ENCODE data around the gene MVP.

Gene MVP

GRCh38 chr16:29844575-29845331 is 24.5 kb downstream of the MVP start:
- DNase-seq (ENCODE audit: extremely low read depth, low read depth) = no peak
- no peak for TF ChIP-seq CTCF (IDR thresholded peaks at IDR 0.05; ENCODE audit: low read depth, low read length, missing control alignments)
- no peak overlapping the region for H3K4me3 ChIP-seq (replicated peaks; ENCODE audit: low read depth, low read length)

- no peak for DNase-seq (ENCODE audit: extremely low read depth, low read depth)
- no peak for TF ChIP-seq CTCF (IDR thresholded peaks at IDR 0.05; ENCODE audit: low read depth, low read length, missing control alignments)
- no peak overlapping the region for H3K4me3 ChIP-seq (replicated peaks; ENCODE audit: low read depth, low read length)
Observed at GRCh38 chr16:29845656-29846055, 25.4 kb downstream of the MVP start.

GRCh38 chr16:29848420-29849297 is 28.4 kb downstream of the MVP start:
- H3K4me3 ChIP-seq (replicated peaks; ENCODE audit: low read depth, low read length) = no peak overlapping the region
- no peak for DNase-seq (ENCODE audit: extremely low read depth, low read depth)
- peak; percentile 94 for TF ChIP-seq CTCF (IDR thresholded peaks at IDR 0.05; ENCODE audit: low read depth, low read length, missing control alignments)

- no peak for DNase-seq (ENCODE audit: extremely low read depth, low read depth)
- H3K4me3 ChIP-seq (replicated peaks; ENCODE audit: low read depth, low read length) = no peak overlapping the region
- TF ChIP-seq CTCF (IDR thresholded peaks at IDR 0.05; ENCODE audit: low read depth, low read length, missing control alignments) = no peak
Observed at GRCh38 chr16:29849505-29849904, 29.2 kb downstream of the MVP start.

- no peak for TF ChIP-seq CTCF (IDR thresholded peaks at IDR 0.05; ENCODE audit: low read depth, low read length, missing control alignments)
- DNase-seq (ENCODE audit: extremely low read depth, low read depth) = no peak
- H3K4me3 ChIP-seq (replicated peaks; ENCODE audit: low read depth, low read length) = no peak overlapping the region
Observed at GRCh38 chr16:29850998-29851397, 30.7 kb downstream of the MVP start.

GRCh38 chr16:29852654-29853053 is 32.4 kb downstream of the MVP start:
- H3K4me3 ChIP-seq (replicated peaks; ENCODE audit: low read depth, low read length) = no peak overlapping the region
- no peak for TF ChIP-seq CTCF (IDR thresholded peaks at IDR 0.05; ENCODE audit: low read depth, low read length, missing control alignments)
- DNase-seq (ENCODE audit: extremely low read depth, low read depth) = peak; percentile 52
